ENCODE measurements around the gene CHGA.

GRCh38 chr14:92930737-92931602 lies 8.0 kb downstream of the CHGA start:
- no peak for TF ChIP-seq POLR2A (IDR thresholded peaks at IDR 0.05)
- no peak for TF ChIP-seq CTCF (IDR thresholded peaks at IDR 0.05)
